Measurements from ENCODE around the gene CELF2. TPM values are rescaled to one million over a fixed set of nuclear protein-coding genes. Genes with fewer than 3 reads are reported as not detected.

CELF2 gene
- total RNA-seq, 1 experiment from 2014 or later, result 0.07 TPM

DNA sequence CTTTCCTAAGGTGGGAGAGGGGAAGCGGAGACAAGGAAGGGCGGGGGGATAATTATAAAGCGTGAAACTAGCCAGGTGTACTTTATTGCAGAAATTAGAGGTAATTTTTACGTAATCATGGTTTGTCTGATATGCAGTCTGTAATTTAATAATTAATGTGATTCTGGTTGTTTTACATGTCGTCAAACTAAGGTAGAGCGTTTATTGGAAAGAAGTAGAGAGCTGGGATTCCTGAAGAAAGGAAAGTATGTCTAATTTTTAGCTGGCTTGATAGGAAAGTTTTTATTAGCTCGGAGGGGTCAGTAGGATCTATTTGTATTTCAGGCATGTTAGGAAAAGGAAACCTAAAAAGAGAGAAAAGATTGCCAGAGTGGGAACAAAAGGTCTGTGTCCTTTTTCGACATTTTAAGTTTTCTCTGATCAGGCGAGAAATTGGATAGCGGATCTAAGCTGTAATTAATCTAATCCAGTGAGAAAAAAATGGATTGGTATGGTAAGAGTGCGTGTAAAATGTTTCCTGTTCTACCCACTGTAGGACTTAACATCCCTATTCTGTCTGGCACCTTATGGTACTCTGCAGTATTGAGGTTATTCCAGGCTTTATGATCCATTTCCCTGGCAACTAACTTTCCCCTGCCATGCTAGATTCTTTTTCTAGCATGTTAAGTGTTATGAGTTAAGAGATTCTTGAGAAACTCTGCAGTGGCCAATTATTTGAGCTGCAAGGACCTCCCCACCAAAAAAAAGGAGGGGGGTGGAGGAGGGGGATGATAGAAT, 1.4 kb downstream of the CELF2 start:
- DNase-seq (ENCODE audit: unreplicated experiment), result no peak
- TF ChIP-seq CTCF (IDR thresholded peaks at IDR 0.05; ENCODE audit: unreplicated experiment), result no peak
- CTCF ChIA-PET, result interaction anchor here (0.6 to 1.0 kb wide), 3 partner anchors 17 to 1637 kb away, joined by 3 to 4 read pairs (median 3); no protein-coding TSS in a partner anchor
- Mint-ChIP-seq H3K36me3 (ENCODE audit: insufficient read depth, unreplicated experiment) (no peaks in the 10 kb centered on the region), H3K4me3 (ENCODE audit: unreplicated experiment) (no peak overlapping the region), H3K9me3 (ENCODE audit: unreplicated experiment) (no peaks in the 10 kb centered on the region), H3K4me1 (ENCODE audit: insufficient read depth, unreplicated experiment) (no peaks in the 10 kb centered on the region), H3K27ac (ENCODE audit: low read depth, unreplicated experiment) (no peak overlapping the region), H3K27me3 (ENCODE audit: insufficient read depth, unreplicated experiment) (no peaks in the 10 kb centered on the region)
- BruUV-seq (replicated peaks), result no TSS peak
- POLR2A ChIA-PET, result no interaction called here
- intact Hi-C loops (cut with micrococcal nuclease), result no loop called here

GRCh38 chr10:11019724-11020547, 2.3 kb downstream of the CELF2 start:
- intact Hi-C loops (cut with micrococcal nuclease), result no loop called here
- no peaks in the 10 kb centered on the region for H3K27me3 Mint-ChIP-seq (ENCODE audit: insufficient read depth, unreplicated experiment)
- H3K9me3 Mint-ChIP-seq (ENCODE audit: unreplicated experiment), result no peaks in the 10 kb centered on the region
- CTCF ChIA-PET, result interaction anchor here (1.0 to 1.1 kb wide), 2 partner anchors 16 kb away, joined by 3 to 5 read pairs; no protein-coding TSS in a partner anchor
- no peaks in the 10 kb centered on the region for H3K36me3 Mint-ChIP-seq (ENCODE audit: insufficient read depth, unreplicated experiment)
- H3K4me1 Mint-ChIP-seq (ENCODE audit: insufficient read depth, unreplicated experiment), result no peaks in the 10 kb centered on the region
- TF ChIP-seq CTCF (IDR thresholded peaks at IDR 0.05; ENCODE audit: unreplicated experiment), result no peak
- no peak overlapping the region for H3K4me3 Mint-ChIP-seq (ENCODE audit: unreplicated experiment)
- DNase-seq (ENCODE audit: unreplicated experiment), result no peak
- no peak overlapping the region for H3K27ac Mint-ChIP-seq (ENCODE audit: low read depth, unreplicated experiment)
- BruUV-seq (replicated peaks), result no TSS peak
- POLR2A ChIA-PET, result interaction anchor here (0.5 to 0.6 kb wide), 2 partner anchors 11 to 226 kb away, joined by 3 read pairs; no protein-coding TSS in a partner anchor

- ChIA-PET CTCF (interaction anchor here (1.1 kb wide), 1 partner anchor 15 kb away, joined by 5 read pairs; no protein-coding TSS in a partner anchor), POLR2A (no interaction called here)
- no peaks in the 10 kb centered on the region for H3K27me3 Mint-ChIP-seq (ENCODE audit: insufficient read depth, unreplicated experiment)
- no peak overlapping the region for H3K4me3 Mint-ChIP-seq (ENCODE audit: unreplicated experiment)
- DNase-seq (ENCODE audit: unreplicated experiment), result no peak
- BruUV-seq (replicated peaks), result no TSS peak
- intact Hi-C loops (cut with micrococcal nuclease), result no loop called here
- no peaks in the 10 kb centered on the region for H3K9me3 Mint-ChIP-seq (ENCODE audit: unreplicated experiment)
- H3K36me3 Mint-ChIP-seq (ENCODE audit: insufficient read depth, unreplicated experiment), result no peaks in the 10 kb centered on the region
- TF ChIP-seq CTCF (IDR thresholded peaks at IDR 0.05; ENCODE audit: unreplicated experiment), result no peak
- H3K27ac Mint-ChIP-seq (ENCODE audit: low read depth, unreplicated experiment), result no peak overlapping the region
- H3K4me1 Mint-ChIP-seq (ENCODE audit: insufficient read depth, unreplicated experiment), result no peaks in the 10 kb centered on the region
Measured at GRCh38 chr10:11020548-11020942, 2.9 kb downstream of the CELF2 start.

GRCh38 chr10:11022213-11022612, 4.5 kb downstream of the CELF2 start:
- H3K9me3 Mint-ChIP-seq (ENCODE audit: unreplicated experiment), result no peaks in the 10 kb centered on the region
- ChIA-PET POLR2A (interaction anchor here (0.6 to 0.8 kb wide), 3 partner anchors 11 to 153 kb away, joined by 3 to 4 read pairs (median 3); no protein-coding TSS in a partner anchor), CTCF (no interaction called here)
- no TSS peak for BruUV-seq (replicated peaks)
- no peak overlapping the region for H3K4me3 Mint-ChIP-seq (ENCODE audit: unreplicated experiment)
- H3K4me1 Mint-ChIP-seq (ENCODE audit: insufficient read depth, unreplicated experiment), result no peaks in the 10 kb centered on the region
- H3K27me3 Mint-ChIP-seq (ENCODE audit: insufficient read depth, unreplicated experiment), result no peaks in the 10 kb centered on the region
- H3K27ac Mint-ChIP-seq (ENCODE audit: low read depth, unreplicated experiment), result no peak overlapping the region
- TF ChIP-seq CTCF (IDR thresholded peaks at IDR 0.05; ENCODE audit: unreplicated experiment), result no peak
- H3K36me3 Mint-ChIP-seq (ENCODE audit: insufficient read depth, unreplicated experiment), result no peaks in the 10 kb centered on the region
- DNase-seq (ENCODE audit: unreplicated experiment), result no peak
- intact Hi-C loops (cut with micrococcal nuclease), result no loop called here

All from MCF 10A (cell line).